GM19463 (cell line): Measurements from ENCODE around the gene ATRNL1.

Source experiments
- ATAC-seq: cut with Tn5 transposase; IDR thresholded peaks from one replicate; pipeline ENCODE4 v1.9.1; 2021; ENCODE audit warnings: mild to moderate bottlenecking, moderate library complexity; ENCODE audit not compliant: unreplicated experiment

The ATRNL1 gene, protein sequence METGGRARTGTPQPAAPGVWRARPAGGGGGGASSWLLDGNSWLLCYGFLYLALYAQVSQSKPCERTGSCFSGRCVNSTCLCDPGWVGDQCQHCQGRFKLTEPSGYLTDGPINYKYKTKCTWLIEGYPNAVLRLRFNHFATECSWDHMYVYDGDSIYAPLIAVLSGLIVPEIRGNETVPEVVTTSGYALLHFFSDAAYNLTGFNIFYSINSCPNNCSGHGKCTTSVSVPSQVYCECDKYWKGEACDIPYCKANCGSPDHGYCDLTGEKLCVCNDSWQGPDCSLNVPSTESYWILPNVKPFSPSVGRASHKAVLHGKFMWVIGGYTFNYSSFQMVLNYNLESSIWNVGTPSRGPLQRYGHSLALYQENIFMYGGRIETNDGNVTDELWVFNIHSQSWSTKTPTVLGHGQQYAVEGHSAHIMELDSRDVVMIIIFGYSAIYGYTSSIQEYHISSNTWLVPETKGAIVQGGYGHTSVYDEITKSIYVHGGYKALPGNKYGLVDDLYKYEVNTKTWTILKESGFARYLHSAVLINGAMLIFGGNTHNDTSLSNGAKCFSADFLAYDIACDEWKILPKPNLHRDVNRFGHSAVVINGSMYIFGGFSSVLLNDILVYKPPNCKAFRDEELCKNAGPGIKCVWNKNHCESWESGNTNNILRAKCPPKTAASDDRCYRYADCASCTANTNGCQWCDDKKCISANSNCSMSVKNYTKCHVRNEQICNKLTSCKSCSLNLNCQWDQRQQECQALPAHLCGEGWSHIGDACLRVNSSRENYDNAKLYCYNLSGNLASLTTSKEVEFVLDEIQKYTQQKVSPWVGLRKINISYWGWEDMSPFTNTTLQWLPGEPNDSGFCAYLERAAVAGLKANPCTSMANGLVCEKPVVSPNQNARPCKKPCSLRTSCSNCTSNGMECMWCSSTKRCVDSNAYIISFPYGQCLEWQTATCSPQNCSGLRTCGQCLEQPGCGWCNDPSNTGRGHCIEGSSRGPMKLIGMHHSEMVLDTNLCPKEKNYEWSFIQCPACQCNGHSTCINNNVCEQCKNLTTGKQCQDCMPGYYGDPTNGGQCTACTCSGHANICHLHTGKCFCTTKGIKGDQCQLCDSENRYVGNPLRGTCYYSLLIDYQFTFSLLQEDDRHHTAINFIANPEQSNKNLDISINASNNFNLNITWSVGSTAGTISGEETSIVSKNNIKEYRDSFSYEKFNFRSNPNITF (N-terminal part only)

DNA sequence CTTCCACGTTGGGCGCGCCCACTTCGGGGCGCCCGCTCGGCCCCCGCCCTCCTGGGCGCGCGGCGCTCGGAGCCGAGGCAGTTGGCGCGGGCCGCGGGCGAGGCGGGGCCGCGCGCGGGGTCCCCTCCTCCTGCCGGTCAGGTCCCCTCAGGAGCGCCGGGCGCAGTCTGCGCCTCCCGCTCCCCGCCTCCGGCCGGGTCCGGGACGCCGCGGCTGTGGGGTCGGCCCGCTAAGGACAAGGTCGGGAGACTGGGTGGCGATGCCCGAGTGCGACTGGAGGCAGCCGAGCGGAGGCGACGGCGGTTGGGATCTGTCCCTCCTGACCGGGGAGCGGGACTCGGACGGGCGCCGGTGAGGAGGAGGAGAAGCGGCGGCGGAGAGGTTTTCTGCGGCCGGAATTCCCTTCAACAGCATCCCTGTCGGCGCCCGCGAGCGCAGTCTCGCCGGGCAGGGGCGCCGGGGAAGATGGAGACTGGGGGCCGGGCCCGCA is at the start of gene ATRNL1:
Gene ATRNL1 (plus strand): TSS at position 80 of the 490 bp plus-strand sequence. CDS start 386 bp downstream, at position 466.
- peak; percentile 64 for ATAC-seq

DNA sequence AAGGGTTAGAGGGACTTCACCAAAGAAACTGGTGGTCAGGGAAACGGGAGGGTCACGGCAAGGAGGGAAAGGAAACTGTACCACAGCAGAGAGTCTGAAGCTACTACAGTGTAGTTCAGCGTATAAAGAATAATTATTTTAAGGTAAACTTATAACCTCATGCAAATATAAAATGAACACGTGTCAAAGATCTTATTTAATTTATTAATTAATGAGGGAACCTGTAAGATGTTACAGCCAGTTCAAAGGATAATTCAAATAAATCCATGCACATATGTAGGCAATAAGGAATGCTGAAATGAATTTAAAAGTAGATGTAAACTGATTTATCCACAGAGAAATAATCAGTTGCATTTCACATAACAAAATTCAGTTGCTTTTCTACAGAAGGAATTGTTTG is 49.4 kb upstream of the ATRNL1 start:
- ATAC-seq: no peak

DNA sequence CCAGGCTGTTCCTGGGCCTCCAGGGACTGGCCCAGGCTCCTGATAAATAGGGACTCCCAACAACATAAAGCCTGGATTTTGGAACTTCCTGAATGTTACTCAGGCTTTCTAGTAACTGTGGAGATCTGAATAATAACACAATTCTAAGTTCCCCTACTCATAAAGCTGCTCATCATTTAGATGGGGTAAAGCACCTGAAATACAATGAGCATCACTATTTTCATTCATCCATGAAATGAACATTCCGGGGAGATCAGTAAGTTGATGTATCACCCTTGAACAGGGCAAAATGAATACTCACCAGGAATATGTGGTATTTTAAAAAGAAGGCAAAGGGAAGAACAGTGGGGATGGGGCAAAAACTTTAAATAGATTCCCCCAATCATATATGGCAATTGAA is 48.3 kb upstream of the ATRNL1 start:
- ATAC-seq: no peak

DNA sequence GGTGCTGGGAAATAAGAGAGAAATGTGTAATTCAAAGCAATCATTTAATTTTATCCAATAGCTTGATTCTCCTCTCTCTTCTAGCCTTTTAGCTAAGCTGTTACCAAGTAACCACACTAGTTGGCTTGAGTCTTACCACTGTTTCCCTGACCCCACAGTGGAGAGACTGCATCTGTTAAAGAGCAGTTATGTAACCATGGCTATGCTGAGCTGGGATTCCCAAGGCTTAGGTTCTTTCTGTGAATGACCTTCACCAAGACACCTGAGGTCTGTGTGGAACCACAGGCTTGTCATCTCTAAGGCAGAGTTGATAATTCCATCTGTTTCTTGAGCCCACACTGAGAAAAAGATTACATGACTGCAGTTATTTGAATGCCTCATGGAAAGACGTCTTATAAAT is 47.7 kb upstream of the ATRNL1 start:
- no peak for ATAC-seq

DNA sequence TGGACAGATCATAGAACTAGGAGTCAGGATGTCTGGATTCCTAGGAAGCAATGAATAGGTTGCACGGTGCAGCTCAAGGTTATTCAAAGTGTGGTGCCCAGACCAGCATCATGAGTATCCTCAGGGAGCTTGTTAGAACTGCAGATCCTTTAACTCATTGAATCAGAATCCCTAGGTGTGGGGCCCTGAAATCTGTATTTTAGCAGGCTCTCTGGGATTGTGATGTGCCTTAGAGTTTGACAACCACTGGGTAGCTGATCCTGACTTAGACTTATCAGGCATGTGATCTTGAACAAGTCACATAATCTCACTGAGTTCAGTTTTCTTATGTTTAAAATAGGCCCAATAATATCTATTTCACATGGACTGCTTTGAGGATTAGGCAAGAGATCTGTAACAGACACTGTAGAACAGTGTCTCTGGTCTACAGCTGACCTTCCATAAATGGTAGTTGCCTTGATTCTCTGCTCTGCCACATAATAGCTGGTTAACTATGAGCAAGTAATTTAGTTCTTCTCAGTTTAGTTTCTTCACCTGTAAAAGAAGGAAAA is 46.4 kb upstream of the ATRNL1 start:
- ATAC-seq: no peak

DNA sequence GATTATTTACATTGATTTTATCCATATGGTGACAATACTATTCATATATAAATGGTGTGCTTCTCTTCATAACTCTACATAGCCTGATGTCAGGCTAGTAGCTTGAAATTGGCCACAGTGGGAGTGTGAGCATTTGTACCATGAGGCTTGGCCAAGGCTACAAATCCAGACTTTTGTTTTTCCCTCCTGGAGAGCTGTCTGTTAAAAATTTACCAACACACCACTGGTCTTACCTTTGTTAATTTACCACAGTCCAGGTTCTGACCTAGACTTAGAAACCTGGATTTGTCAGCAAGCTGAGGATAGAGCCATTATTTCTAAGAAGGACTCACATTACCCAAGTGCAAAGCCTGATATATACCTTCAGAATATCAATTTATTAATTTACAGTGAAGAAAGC is 45.5 kb upstream of the ATRNL1 start:
- no peak for ATAC-seq

DNA sequence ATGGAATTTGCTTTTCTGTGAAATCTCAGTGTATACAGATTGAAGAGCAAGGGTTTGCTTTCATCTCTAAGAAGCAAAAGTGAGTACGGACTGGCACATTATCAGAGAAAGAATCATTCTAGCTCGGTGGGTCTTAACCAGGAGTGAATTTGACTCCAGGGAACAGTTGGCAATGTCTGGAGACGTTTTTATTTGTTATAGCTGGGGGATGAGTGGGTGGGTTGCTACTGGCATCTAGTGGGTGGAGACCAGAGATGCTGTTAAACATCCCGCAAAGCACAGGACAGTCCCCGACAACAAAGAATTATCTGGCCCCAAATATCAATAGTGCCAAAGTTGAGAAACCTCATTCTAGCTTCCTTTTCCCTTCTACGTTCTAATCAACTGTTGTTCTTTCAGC is 43.8 kb upstream of the ATRNL1 start:
- no peak for ATAC-seq

DNA sequence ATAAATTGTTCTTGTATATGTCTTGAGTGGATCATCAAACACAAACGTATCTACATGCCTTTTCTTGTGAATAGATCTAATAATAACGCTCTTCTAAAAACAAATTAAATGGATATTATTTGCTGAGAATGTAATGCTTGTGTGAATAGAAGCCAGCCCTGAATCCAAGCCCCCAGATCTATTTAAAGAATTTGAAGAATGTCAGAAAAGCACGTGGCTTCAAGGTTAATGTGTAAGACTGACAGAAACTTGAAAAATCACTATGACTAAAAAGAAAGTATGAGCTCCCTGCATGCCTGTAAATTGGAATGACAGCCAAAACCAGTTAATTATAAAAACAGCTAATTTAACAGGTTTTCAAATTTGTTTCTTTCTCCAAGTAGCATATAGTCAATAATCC is 43.2 kb upstream of the ATRNL1 start:
- ATAC-seq: no peak

DNA sequence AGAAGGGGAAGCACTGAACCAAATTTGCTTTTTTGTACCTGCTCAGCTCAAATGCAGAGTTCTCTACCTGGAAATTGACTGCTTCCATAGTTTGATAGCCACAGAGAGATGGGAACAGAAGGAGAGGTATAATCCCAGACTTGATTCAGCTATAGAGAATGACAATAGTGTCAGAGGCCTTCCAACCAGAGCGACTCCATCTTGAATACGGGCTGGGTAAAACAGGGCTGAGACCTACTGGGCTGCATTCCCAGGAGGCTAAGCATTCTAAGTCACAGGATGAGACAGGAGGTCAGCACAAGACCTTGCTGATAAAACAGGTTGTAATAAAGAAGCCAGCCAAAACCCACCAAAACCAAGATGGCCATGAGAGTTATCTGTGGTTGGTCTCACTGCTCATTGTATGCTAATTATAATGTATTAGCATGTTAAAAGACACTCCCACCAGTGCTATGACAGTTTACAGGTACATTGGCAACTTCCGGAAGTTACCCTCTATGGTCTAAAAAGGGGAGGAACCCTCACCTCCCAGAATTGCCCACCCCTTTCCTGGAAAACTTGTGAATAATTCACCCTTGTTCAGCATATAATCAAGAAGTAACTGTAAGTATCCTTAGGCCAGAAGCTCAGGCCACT is 42.7 kb upstream of the ATRNL1 start:
- ATAC-seq: no peak

DNA sequence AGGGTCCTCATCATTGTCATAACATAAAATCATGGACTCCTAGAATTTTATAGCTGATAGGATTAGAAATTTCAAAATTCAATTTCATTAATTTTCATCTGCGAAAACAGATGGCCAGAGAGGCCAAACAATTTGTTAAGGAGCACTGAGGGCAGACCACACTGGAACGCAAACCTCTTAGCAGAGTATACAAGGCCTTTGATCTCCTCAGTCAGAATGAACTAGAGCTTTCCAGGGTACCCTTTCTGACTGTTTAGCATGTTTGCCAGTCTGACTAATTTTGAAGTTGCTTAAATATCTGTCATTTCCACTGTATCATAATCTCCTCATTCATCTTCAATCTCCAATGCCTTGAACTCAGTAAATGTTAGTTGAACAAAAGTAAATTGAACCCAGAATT is 41.9 kb upstream of the ATRNL1 start:
- no peak for ATAC-seq

DNA sequence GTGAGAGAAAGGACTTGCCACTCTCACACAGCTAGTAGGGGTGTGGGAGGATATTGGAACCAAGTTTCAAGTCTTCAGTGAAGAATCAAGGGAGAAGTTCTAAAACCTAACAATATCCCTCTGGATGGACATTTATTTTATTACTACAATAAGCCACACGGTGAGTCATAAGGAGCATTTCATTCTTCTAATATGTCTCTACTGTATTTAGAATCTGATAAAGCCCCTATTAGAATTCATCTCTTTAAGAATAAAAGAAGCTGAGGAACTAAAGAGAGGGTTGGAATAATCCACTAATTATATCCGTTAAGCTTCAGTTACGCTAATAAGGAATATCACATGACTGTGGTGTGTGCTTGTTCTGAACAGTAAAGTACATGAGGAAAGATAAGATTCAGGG is 40.9 kb upstream of the ATRNL1 start:
- ATAC-seq: no peak

DNA sequence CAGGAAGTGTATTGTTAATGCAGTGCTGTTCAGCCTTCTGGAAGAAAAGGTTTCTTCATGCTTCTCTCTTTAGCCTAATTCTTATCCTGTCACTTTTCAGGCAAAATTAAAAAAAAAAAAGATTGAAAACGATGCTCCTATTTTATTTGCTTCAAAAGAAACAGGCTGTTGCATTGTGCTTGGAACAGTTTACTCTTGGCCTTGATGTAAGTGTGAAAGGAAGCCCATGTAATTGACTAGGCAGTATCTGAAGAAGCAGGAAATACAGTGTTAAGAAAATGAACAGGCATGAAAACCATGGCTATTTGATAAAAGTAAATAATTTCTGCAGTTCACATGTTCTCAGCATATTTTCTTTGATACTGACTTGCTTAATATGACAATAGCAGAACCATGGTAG is 40.4 kb upstream of the ATRNL1 start:
- ATAC-seq: no peak

DNA sequence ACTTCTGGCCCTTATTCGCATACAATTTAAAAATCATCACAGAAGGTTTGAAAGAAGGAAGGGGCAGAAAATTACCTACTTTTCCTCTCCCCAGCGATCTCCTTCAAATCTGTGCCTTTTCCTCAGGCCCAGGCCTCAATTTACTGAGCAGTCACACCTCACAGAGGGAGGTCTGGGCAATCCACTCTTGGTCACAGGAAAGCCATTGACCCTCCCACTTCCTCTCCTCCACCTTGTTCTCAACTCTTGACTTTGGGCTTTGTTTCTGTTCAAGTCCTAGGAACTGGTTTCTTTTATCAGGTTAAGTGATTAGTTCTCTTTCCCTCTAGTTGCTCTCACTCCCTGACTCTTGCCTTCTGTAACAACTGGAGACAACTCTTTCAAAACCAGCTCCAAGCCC is 37.0 kb upstream of the ATRNL1 start:
- no peak for ATAC-seq

DNA sequence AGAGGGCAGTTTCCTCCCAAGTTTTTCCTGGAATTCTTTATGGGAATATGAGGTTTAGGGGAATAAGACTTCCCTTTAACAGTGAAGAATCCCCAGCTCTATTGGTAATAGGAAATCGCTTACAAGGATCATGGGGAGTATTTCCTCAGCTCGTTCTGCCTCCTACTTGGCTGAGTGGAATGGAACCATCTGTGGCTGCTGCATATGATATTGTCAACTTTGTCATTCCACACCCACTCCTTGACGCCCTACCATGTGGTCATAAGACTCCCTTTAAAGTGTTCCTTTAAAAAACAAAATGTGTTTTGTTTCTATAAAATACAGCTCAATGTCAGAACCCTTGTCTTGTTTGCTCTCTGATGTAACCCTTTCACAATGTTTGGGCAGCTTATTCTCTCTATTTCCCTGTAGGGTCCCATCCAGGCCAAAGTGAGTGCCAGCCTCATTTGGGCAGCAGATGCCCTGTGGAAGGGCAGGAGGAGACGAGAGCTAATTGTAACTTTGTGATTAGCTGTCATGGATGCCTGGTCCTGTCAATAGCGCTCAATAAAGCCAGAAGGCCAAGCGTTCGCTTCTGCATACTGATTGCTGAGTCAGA is 33.8 kb upstream of the ATRNL1 start:
- no peak for ATAC-seq

DNA sequence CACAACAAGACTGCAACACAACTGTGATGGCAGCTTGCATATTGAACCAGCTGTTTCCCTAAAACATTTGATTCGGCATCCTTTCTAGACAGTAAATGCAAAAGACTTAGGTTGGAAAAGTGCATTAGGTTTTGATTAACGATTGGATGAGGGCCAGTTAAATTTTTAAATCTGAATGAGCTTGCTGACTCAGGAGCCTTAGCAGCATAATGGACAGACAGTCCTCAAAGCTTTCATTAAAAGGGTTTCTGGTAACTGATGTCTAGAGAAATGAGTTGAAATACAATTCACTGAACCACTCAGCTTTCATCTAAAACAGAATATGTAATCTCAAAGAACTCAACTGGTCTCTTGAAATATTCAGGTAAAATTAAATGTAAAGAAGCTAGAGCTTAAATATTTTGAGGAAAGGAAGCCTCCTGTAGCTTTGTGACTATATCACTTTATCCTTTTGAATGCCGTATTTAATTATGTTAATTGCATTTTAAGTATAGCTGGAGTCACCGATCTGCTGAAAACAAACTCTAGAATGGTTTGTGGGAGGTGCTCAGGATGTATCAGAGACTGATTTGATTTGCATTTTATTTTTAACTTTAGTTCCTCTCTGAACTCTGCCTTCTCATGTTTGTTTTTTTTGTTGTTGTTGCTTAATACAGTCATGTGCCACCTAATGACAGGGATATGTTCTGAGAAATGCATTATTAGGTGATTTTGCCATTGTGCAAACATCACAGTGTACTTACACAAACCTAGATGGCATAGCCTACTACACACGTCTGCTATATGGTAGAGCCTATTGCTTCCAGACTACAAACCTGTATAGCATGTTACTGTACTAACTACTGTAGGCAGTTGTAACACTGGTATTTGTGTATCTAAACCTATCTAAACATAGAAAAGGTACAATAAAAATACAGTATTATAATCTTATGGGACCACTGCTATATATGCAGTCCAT is 29.2 kb upstream of the ATRNL1 start:
- ATAC-seq: no peak

DNA sequence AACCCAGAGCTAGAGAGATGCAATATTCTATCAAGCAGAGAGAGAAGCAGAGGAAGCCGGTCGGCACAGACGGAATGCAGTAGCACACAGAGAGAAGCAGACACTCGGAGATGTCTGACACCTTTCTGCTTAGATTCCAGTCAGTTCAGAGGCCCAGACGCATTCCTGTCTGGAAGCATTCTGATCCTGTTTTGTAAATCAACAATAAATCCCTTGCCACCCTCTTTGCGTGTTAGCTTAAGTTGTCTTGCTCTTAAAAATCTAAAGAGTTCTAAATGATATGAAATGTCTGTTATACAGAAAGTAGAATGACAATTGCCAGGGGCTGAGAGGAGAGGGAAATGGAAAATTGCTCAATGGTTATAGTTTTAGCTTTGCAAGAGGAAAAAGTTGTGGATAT is 27.4 kb upstream of the ATRNL1 start:
- ATAC-seq: no peak

DNA sequence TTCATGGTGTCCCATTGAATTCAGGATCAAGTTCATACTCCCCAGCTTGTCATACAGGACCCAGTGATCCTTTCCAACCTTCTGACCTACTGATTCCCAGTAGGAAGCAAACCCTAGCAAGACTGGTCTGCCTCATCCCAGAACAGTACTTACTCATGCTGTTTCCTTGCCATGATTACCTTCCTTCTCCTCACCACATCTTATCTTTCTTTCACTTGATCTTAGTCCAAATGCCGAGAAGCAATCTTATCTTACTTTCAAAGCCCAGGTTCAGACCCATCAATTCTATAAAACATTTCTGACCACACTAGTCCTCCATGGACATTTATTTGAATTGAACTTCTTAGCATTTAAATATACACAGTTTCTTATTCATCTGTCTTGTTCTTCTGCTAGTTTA is 26.6 kb upstream of the ATRNL1 start:
- ATAC-seq: no peak

DNA sequence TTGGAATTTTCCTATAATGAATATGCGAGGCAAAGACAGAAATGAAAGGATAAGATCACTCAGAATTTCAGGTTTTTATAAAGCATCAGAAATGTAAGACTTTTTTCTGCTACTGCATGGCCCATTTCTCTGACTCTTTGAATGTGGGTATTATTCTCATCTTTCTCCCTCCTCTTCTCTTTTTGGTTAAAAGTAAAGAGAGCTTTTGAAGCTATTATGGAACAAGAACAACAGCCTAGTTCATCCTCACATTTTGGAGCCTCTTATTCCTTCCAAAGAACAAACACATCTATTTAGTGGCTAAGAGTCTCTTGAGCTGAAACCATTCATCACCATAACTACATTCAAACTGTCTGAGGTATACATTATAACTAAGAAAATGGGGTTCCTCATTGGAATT is 19.4 kb upstream of the ATRNL1 start:
- ATAC-seq: no peak

DNA sequence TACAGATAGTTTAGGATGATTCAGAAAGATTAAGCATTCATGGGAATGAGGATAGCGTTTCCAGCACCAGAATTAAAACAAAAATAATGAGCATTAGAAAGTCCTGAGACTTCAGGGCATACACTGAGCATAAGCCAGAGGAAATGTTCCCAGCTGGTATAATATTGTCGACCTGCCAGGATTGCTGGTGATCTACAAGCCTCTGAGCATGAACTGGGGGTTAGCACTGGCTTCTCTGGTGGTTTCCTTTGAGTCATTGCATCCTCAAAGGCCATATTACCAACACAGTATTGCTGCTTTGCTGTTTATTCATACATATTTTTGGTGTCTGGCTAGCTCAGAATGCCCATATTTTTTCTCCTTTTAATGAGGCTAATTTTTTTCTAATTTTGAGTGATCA is 10.7 kb upstream of the ATRNL1 start:
- no peak for ATAC-seq
